Endothelial cell of umbilical vein (primary cell): ENCODE results near the gene AKAP11. TPM values are rescaled to one million over a fixed set of nuclear protein-coding genes. Genes with fewer than 3 reads are reported as not detected.
A peak's percentile ranks its signal among the peaks of the same experiment; 100 is the strongest.

Source experiments
- BruUV-seq: library from RNA; stranded (reverse); fragments of 400-500 nt; replicated peaks from 2 replicates; lab custom pipeline; 2021; lab: Mats Ljungman, UMichigan
- CTCF ChIA-PET: fragments of 300-600, 350-600 bp; sonication (Branson Sonifier 250); formaldehyde crosslinking; loops from one replicate; lab custom pipeline; 2021; ENCODE audit warnings: antibody characterized with exemption, inconsistent platforms; lab: Charles Lee
- POLR2A ChIA-PET: fragments of 300-600, 350-600 bp; sonication (Branson Sonifier 250); formaldehyde crosslinking; loops from one replicate; lab custom pipeline; 2021; ENCODE audit warnings: antibody characterized with exemption, inconsistent platforms; lab: Charles Lee
- DNase-seq: peaks from one replicate; pipeline ENCODE4 v3.0.0-alpha.2; 2011; ENCODE audit warnings: low read depth, low spot score
- FAIRE-seq: peaks from 2 replicates; lab custom pipeline; 2011; peaks lifted over from hg19 to GRCh38; lab: Jason Lieb, UNC
- H2AFZ ChIP-seq: 2 replicates; pipeline ENCODE4 v1.6.0; 2012; ENCODE audit warnings: low read depth, low read length, control low read depth, inconsistent platforms
- H3K27ac ChIP-seq: 2 replicates; pipeline ENCODE4 v1.5.1; 2011; ENCODE audit warnings: low read depth, mild to moderate bottlenecking, control low read depth, low read length, moderate library complexity; ENCODE audit not compliant: insufficient read depth
- H3K27me3 ChIP-seq, 2 experiments: 2 replicates each; pipeline versions ENCODE4 v1.6.0 to v1.6.1; 2011; ENCODE audit warnings: low read length in 2 of 2, mixed read lengths in 1 of 2; ENCODE audit not compliant: control insufficient read depth in 2 of 2, insufficient read depth in 2 of 2
- H3K36me3 ChIP-seq, 2 experiments: 2 replicates in 1 of 2; 3 replicates in 1 of 2; pipeline ENCODE4 v1.5.1; 2011; ENCODE audit warnings: low read length in 2 of 2, mild to moderate bottlenecking in 1 of 2, moderate library complexity in 1 of 2; ENCODE audit not compliant: control insufficient read depth in 2 of 2, insufficient read depth in 2 of 2; ENCODE audit errors: extremely low read depth in 1 of 2
- H3K4me1 ChIP-seq: 3 replicates; pipeline ENCODE4 v1.5.1; 2011; ENCODE audit warnings: mild to moderate bottlenecking, low read length; ENCODE audit not compliant: control insufficient read depth, insufficient read depth; ENCODE audit errors: extremely low read depth
- H3K4me2 ChIP-seq: 2 replicates; pipeline ENCODE4 v1.6.1; 2011; ENCODE audit warnings: low read length, control low read depth, mixed read lengths; ENCODE audit not compliant: insufficient read depth
- H3K4me3 ChIP-seq, 3 experiments: fragments of 200-600 bp in 1 of 3; sonication (generic), shearing (Covaris generic) in 1 of 3; replicated peaks in 1 of 3; 2 replicates each; pipeline ENCODE4 v1.5.1; 2011 to 2016; ENCODE audit warnings: control low read depth in 3 of 3, low read length in 3 of 3, mild to moderate bottlenecking in 2 of 3, inconsistent platforms in 1 of 3, low read depth in 1 of 3, moderate library complexity in 1 of 3; ENCODE audit not compliant: insufficient read depth in 1 of 3
- H3K79me2 ChIP-seq: 2 replicates; pipeline ENCODE4 v1.6.0; 2012; ENCODE audit warnings: low read length, inconsistent platforms; ENCODE audit not compliant: control insufficient read depth, insufficient read depth
- H3K9ac ChIP-seq: replicated peaks from 2 replicates; pipeline ENCODE3; 2011; ENCODE audit warnings: low read length, control low read depth; ENCODE audit not compliant: insufficient read depth; ENCODE audit errors: extremely low read depth
- H3K9me1 ChIP-seq: replicated peaks from 3 replicates; pipeline ENCODE4 v1.6.0; 2011; ENCODE audit warnings: mild to moderate bottlenecking, low read length; ENCODE audit not compliant: control insufficient read depth, insufficient read depth; ENCODE audit errors: extremely low read depth
- H3K9me3 ChIP-seq: replicated peaks from 2 replicates; pipeline ENCODE4 v1.5.1; 2012; ENCODE audit warnings: low read length, inconsistent platforms; ENCODE audit not compliant: control insufficient read depth, insufficient read depth
- H4K20me1 ChIP-seq: replicated peaks from 2 replicates; pipeline ENCODE3; 2011; ENCODE audit warnings: mild to moderate bottlenecking, low read length; ENCODE audit not compliant: control insufficient read depth, insufficient read depth; ENCODE audit errors: extremely low read depth
- EZH2 ChIP-seq: IDR thresholded peaks from 2 replicates; pipeline ENCODE4 v1.6.1; 2012; ENCODE audit warnings: borderline replicate concordance, low read depth, mild to moderate bottlenecking, moderate library complexity, low read length, inconsistent platforms; ENCODE audit not compliant: severe bottlenecking
- FOS ChIP-seq: IDR thresholded peaks from 2 replicates; pipeline ENCODE4 v1.6.1; 2011; ENCODE audit warnings: mild to moderate bottlenecking, low read length, moderate library complexity, borderline replicate concordance; ENCODE audit not compliant: insufficient read depth
- GATA2 ChIP-seq: IDR thresholded peaks from 2 replicates; pipeline ENCODE4 v1.7.0; 2011; ENCODE audit warnings: low read depth, mild to moderate bottlenecking, moderate library complexity, mixed read lengths, low read length; ENCODE audit not compliant: insufficient read length, insufficient read depth
- JUN ChIP-seq: IDR thresholded peaks from 2 replicates; pipeline ENCODE4 v1.6.1; 2011; ENCODE audit warnings: borderline replicate concordance, low read depth; ENCODE audit not compliant: insufficient read length, insufficient read depth
- MYC ChIP-seq: IDR thresholded peaks from one replicate; pipeline ENCODE4 v1.6.1; 2011; ENCODE audit warnings: mild to moderate bottlenecking, low read depth, low read length
- POLR2A ChIP-seq: IDR thresholded peaks from 2 replicates; pipeline ENCODE4 v1.6.1; 2012; ENCODE audit warnings: low read depth, mild to moderate bottlenecking, control low read depth, low read length
- POLR2AphosphoS5 ChIP-seq: IDR thresholded peaks from 2 replicates; pipeline ENCODE4 v1.6.1; 2012; ENCODE audit warnings: low read depth, mild to moderate bottlenecking, control low read depth, low read length, moderate library complexity; ENCODE audit not compliant: insufficient read depth
- dilution Hi-C: fragments of 300-500 bp; cut with MboI; formaldehyde crosslinking; loops from one replicate; pipeline ENCODE4 v1.15.0; 2019; ENCODE audit warnings: low sequenced_read_pairs; ENCODE audit not compliant: extremely low pct_ligation_motif_present
- intact Hi-C: fragments of 100-400 bp; cut with micrococcal nuclease; formaldehyde crosslinking; loops from one replicate; pipeline ENCODE4 v1.10.0; 2022
- polyA plus RNA-seq, 4 experiments: library from polyadenylated mRNA; depleted of rRNA in 3 of 4; stranded (reverse) in 3 of 4; unstranded in 1 of 4; fragments of >200 nt; gene quantifications; 2 replicates each; pipeline versions ENCODE4 v1.2.1 to v1.2.3, GENCODE V29; 2011 to 2012; ENCODE audit warnings: missing spikeins in 1 of 4
- total RNA-seq: library from RNA; stranded (reverse); gene quantifications from 2 replicates; pipeline ENCODE4 v1.2.3, GENCODE V29; 2021
- TF ChIP-seq, protein P1 (sequence below), 2 donors: IDR thresholded peaks; 1 replicate in 1 of 2; 2 replicates in 1 of 2; pipeline ENCODE4 v1.5.1; 2011; ENCODE audit warnings: low read length in 2 of 2, mild to moderate bottlenecking in 2 of 2, moderate library complexity in 2 of 2, control low read depth in 1 of 2, inconsistent platforms in 1 of 2, low read depth in 1 of 2; ENCODE audit not compliant: insufficient read depth in 1 of 2; ENCODE audit errors: extremely low read depth in 1 of 2
- TF ChIP-seq, protein P2 (sequence below): IDR thresholded peaks from 2 replicates; pipeline ENCODE4 v1.6.1; 2011; ENCODE audit not compliant: insufficient read depth, insufficient read length

The AKAP11 gene
- total and polyA plus RNA-seq, 2 donors (not counting 3 experiments of a cell fraction or from before 2014, with no cell fraction given) = 4.9 to 20.2 TPM

DNA sequence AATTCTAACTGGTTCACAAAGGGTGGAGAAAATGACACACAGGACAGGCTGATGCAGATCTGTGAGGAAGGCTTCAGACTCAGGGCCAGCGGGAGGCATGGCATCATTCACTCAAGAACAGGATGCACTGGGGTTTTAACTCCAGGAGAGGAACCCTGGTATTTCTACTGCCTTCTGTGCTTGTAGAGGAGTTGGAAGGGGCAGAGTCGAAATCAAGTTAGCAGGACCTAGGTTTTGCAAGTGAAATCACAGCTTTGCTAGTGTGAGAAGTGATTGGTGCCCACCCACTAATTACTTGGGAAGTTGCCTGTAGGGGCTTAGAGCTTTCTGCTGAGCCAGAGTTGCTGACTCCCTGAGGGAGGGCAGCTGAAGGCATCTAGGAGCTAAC, 92.7 kb downstream of the AKAP11 start:
- Histone ChIP-seq H3K9me3 (no peaks in the 10 kb centered on the region), H3K27me3 (no peaks in the 10 kb centered on the region), H3K9me1 (no peaks in the 10 kb centered on the region), H4K20me1 (no peaks in the 10 kb centered on the region), H3K4me2 (no peak overlapping the region), H3K9ac (no peak overlapping the region), H3K36me3 (no peaks in the 10 kb centered on the region), H3K79me2 (no peaks in the 10 kb centered on the region), H2AFZ (peak overlapping the region; percentile 48), H3K27ac (peak overlapping the region; percentile 13), H3K4me3 (no peak overlapping the region), H3K4me1 (peaks cover 4% of the 10 kb centered on the region)
- TF ChIP-seq POLR2AphosphoS5 = no peak
- TF ChIP-seq GATA2 = no peak
- no peak for TF ChIP-seq MYC
- TF ChIP-seq EZH2 = no peak
- TF ChIP-seq FOS = no peak
- TF ChIP-seq JUN = no peak
- TF ChIP-seq, protein P1, sequence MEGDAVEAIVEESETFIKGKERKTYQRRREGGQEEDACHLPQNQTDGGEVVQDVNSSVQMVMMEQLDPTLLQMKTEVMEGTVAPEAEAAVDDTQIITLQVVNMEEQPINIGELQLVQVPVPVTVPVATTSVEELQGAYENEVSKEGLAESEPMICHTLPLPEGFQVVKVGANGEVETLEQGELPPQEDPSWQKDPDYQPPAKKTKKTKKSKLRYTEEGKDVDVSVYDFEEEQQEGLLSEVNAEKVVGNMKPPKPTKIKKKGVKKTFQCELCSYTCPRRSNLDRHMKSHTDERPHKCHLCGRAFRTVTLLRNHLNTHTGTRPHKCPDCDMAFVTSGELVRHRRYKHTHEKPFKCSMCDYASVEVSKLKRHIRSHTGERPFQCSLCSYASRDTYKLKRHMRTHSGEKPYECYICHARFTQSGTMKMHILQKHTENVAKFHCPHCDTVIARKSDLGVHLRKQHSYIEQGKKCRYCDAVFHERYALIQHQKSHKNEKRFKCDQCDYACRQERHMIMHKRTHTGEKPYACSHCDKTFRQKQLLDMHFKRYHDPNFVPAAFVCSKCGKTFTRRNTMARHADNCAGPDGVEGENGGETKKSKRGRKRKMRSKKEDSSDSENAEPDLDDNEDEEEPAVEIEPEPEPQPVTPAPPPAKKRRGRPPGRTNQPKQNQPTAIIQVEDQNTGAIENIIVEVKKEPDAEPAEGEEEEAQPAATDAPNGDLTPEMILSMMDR (IDR thresholded peaks at IDR 0.05; ENCODE audit: extremely low read depth in 1 of 2, insufficient read depth in 1 of 2, low read depth in 1 of 2, low read length in 2 of 2) = no peak
- TF ChIP-seq, protein P2, sequence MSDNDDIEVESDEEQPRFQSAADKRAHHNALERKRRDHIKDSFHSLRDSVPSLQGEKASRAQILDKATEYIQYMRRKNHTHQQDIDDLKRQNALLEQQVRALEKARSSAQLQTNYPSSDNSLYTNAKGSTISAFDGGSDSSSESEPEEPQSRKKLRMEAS = no peak
- no peak for TF ChIP-seq POLR2A
- dilution Hi-C loops (no loop called here), intact Hi-C loops (loop anchor here (10.0 kb wide), 1 partner anchor 230 kb away; no protein-coding TSS in a partner anchor)
- no TSS peak for BruUV-seq
- ChIA-PET POLR2A (no interaction called here), CTCF (interaction anchor here (0.8 to 1.5 kb wide), 6 partner anchors 15 to 605 kb away, joined by 3 to 5 read pairs (median 4); no protein-coding TSS in a partner anchor)
- DNase-seq (peak; percentile 21), FAIRE-seq (no peak)
